ENCODE measurements around the gene OLFM1. TPM values are rescaled to one million over a fixed set of nuclear protein-coding genes. Genes with fewer than 3 reads are reported as not detected.

Gene OLFM1
- total RNA-seq, 1 donor from 2014 or later = 5.5 TPM

DNA sequence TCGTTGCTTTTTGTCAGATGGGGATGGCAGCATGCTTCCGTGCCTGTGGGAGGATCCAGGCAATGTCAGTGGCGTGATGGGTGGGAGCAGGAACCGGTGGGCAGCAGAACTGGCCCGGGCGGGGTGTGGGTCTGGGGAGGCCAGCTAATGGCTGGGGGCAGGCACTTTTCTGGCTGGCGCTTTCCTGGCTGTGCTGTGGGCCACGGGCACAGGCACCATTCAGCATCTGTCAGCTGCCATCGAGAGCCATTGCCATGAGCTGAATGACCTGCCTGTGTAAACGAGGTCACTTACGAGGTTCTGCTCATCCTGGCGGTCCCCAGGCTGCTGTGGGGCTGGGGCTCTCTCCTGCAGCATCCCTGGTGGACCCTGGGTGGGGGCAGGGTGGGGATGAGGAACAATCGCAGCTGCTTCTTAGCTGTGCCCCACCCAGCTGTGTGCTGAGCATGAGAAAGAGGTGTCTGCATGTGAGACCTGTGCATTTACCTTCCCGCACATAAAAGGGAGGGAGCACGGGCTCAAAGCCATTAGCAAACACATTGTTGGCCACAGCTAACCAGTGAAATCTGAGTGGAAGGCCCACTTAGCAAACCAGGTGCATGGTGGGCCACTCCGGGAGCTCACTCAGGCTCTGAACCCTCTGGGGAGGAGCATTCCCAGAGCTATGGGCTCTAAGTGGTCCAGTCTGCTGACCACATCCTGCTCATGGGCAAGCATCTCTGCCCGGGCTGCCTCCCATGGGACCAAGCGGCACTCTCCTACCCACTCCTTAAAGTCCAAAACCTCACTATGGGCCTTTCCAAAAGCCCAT, 41.3 kb upstream of the OLFM1 start:
- Histone ChIP-seq H3K4me3 (ENCODE audit: insufficient read depth, low read depth, low read length) (no peak overlapping the region), H2AFZ (ENCODE audit: low read depth, low read length) (no peak overlapping the region), H3K27ac (ENCODE audit: low read depth, low read length) (no peak overlapping the region), H3K79me2 (ENCODE audit: insufficient read depth, low read length) (no peaks in the 10 kb centered on the region), H3K9me3 (ENCODE audit: insufficient read depth, low read depth, low read length) (no peaks in the 10 kb centered on the region), H3K4me2 (ENCODE audit: low read length) (no peak overlapping the region), H3K4me1 (ENCODE audit: insufficient read depth, low read length) (no peaks in the 10 kb centered on the region), H3K27me3 (ENCODE audit: insufficient read depth, low read length) (no peaks in the 10 kb centered on the region), H4K20me1 (ENCODE audit: insufficient read depth, low read length) (no peaks in the 10 kb centered on the region), H3K9ac (ENCODE audit: low read length) (no peak overlapping the region), H3K36me3 (ENCODE audit: insufficient read depth, low read length) (no peaks in the 10 kb centered on the region)
- FAIRE-seq = no peak
- H3K27ac Mint-ChIP-seq (ENCODE audit: unreplicated experiment) = no peak overlapping the region
- no peak for DNase-seq (ENCODE audit: low read depth)
- no peak overlapping the region for H3K4me3 Mint-ChIP-seq (ENCODE audit: unreplicated experiment)
- H3K27me3 Mint-ChIP-seq (ENCODE audit: low read depth, unreplicated experiment) = peaks cover 51% of the 10 kb centered on the region
- peaks cover 5% of the 10 kb centered on the region for H3K9me3 Mint-ChIP-seq (ENCODE audit: unreplicated experiment)
- no peak for TF ChIP-seq EZH2 (IDR thresholded peaks at IDR 0.05; ENCODE audit: insufficient read depth, low read length)
- no peak for TF ChIP-seq CTCF (IDR thresholded peaks at IDR 0.05; ENCODE audit: insufficient read depth, low read depth, low read length)
- H3K4me1 Mint-ChIP-seq (ENCODE audit: low read depth, unreplicated experiment) = no peaks in the 10 kb centered on the region
- no peaks in the 10 kb centered on the region for H3K36me3 Mint-ChIP-seq (ENCODE audit: low read depth, unreplicated experiment)

- Histone ChIP-seq H4K20me1 (ENCODE audit: insufficient read depth, low read length) (no peaks in the 10 kb centered on the region), H3K79me2 (ENCODE audit: insufficient read depth, low read length) (no peaks in the 10 kb centered on the region), H3K9ac (ENCODE audit: low read length) (no peak overlapping the region), H3K9me3 (ENCODE audit: insufficient read depth, low read depth, low read length) (no peaks in the 10 kb centered on the region), H3K36me3 (ENCODE audit: insufficient read depth, low read length) (no peaks in the 10 kb centered on the region), H3K4me1 (ENCODE audit: insufficient read depth, low read length) (no peaks in the 10 kb centered on the region), H3K4me3 (ENCODE audit: insufficient read depth, low read depth, low read length) (no peak overlapping the region), H3K4me2 (ENCODE audit: low read length) (no peak overlapping the region), H3K27me3 (ENCODE audit: insufficient read depth, low read length) (no peaks in the 10 kb centered on the region), H3K27ac (ENCODE audit: low read depth, low read length) (no peak overlapping the region), H2AFZ (ENCODE audit: low read depth, low read length) (no peak overlapping the region)
- no peak overlapping the region for H3K4me3 Mint-ChIP-seq (ENCODE audit: unreplicated experiment)
- H3K27me3 Mint-ChIP-seq (ENCODE audit: low read depth, unreplicated experiment) = peaks cover 48% of the 10 kb centered on the region
- no peaks in the 10 kb centered on the region for H3K36me3 Mint-ChIP-seq (ENCODE audit: low read depth, unreplicated experiment)
- DNase-seq (ENCODE audit: low read depth) (no peak), FAIRE-seq (no peak)
- no peaks in the 10 kb centered on the region for H3K4me1 Mint-ChIP-seq (ENCODE audit: low read depth, unreplicated experiment)
- H3K27ac Mint-ChIP-seq (ENCODE audit: unreplicated experiment) = no peak overlapping the region
- TF ChIP-seq CTCF (IDR thresholded peaks at IDR 0.05; ENCODE audit: insufficient read depth, low read depth, low read length) (no peak), EZH2 (IDR thresholded peaks at IDR 0.05; ENCODE audit: insufficient read depth, low read length) (no peak)
- peaks cover 5% of the 10 kb centered on the region for H3K9me3 Mint-ChIP-seq (ENCODE audit: unreplicated experiment)
These were observed 40.6 kb upstream of the OLFM1 start for GRCh38 chr9:135046739-135047350.

GRCh38 chr9:135047521-135047920, 39.9 kb upstream of the OLFM1 start:
- DNase-seq (ENCODE audit: low read depth) (no peak), FAIRE-seq (no peak)
- Histone ChIP-seq H3K9me3 (ENCODE audit: insufficient read depth, low read depth, low read length) (no peaks in the 10 kb centered on the region), H2AFZ (ENCODE audit: low read depth, low read length) (no peak overlapping the region), H3K27me3 (ENCODE audit: insufficient read depth, low read length) (no peaks in the 10 kb centered on the region), H3K79me2 (ENCODE audit: insufficient read depth, low read length) (no peaks in the 10 kb centered on the region), H3K36me3 (ENCODE audit: insufficient read depth, low read length) (no peaks in the 10 kb centered on the region), H3K4me2 (ENCODE audit: low read length) (no peak overlapping the region), H3K4me3 (ENCODE audit: insufficient read depth, low read depth, low read length) (no peak overlapping the region), H3K27ac (ENCODE audit: low read depth, low read length) (no peak overlapping the region), H3K4me1 (ENCODE audit: insufficient read depth, low read length) (no peaks in the 10 kb centered on the region), H3K9ac (ENCODE audit: low read length) (no peak overlapping the region), H4K20me1 (ENCODE audit: insufficient read depth, low read length) (no peaks in the 10 kb centered on the region)
- Mint-ChIP-seq H3K4me3 (ENCODE audit: unreplicated experiment) (no peak overlapping the region), H3K36me3 (ENCODE audit: low read depth, unreplicated experiment) (no peaks in the 10 kb centered on the region), H3K27me3 (ENCODE audit: low read depth, unreplicated experiment) (peaks cover 44% of the 10 kb centered on the region), H3K27ac (ENCODE audit: unreplicated experiment) (no peak overlapping the region), H3K4me1 (ENCODE audit: low read depth, unreplicated experiment) (no peaks in the 10 kb centered on the region), H3K9me3 (ENCODE audit: unreplicated experiment) (peaks cover 5% of the 10 kb centered on the region)
- no peak for TF ChIP-seq EZH2 (IDR thresholded peaks at IDR 0.05; ENCODE audit: insufficient read depth, low read length)
- no peak for TF ChIP-seq CTCF (IDR thresholded peaks at IDR 0.05; ENCODE audit: insufficient read depth, low read depth, low read length)

All from astrocyte (in vitro differentiated cells and primary cell).